Stimulated activated CD4-positive, alpha-beta T cell treated with anti-CD3 and anti-CD28 coated beads, Interleukin-4, amount 100 ng/mL, for 1 hour (primary cell): ENCODE measurements around the gene CPLANE2.

Experiments used
- DNase-seq: peaks from one replicate; pipeline ENCODE4 v3.0.0-alpha.2; 2020

The CPLANE2 gene

DNA sequence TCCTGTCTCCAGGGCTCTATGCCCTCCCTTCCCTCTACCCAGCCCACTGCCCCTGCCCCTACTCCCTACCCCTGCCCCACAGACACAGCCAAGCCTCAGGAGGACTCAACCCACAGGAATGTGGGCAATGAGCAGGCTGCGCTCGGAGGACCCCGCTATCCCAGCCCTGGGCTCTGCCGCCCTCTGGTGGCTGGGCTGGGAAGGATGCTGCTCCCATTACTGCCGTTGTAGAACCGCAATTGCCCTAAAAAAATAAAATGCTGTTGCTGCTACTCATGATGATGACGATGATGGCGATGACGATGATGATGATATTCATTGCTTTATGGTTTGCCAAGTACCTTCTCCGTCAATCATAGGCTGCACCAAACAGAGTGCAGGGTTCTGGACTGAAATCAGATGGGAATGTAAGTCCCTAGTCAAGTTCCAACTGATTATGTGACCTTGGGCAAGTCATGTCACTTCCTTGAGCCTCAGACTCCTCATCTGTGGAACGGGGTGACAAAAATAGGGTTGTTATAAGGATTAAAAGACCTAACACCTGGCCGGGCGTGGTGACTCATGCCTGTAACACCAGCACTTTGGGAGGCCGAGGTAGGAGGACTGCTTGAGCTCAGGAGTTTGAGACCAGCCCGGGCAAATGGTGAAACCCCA, 49.1 kb downstream of the CPLANE2 start:
- peak; percentile 81 for DNase-seq

DNA sequence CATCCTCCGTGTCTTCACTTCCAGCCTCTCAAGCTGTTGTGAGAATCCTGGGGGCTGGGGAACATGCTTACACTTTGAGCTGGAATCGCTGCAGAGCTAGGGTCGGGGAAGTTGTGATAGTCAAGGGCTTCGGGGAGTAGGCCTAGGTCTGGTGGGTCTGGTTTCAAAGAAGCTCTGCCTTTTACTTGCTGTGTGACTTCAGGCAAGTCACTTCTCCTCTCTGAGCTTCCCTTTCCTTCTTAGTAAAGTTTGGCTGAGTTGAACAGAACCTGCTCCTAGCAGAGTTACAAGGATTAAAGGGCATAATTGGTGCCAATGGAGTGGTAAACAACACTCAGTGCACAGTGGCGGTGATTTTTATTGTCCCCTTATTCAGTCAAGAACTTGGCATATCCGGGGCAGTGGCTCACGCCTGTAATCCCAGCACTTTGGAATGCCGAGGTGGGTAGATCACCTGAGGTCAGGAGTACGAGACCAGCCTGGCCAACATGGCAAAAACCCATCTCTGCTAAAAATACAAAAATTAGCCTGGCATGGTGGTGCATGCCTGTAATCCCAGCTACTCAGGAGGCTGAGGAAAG, 50.2 kb downstream of the CPLANE2 start:
- no peak for DNase-seq

DNA sequence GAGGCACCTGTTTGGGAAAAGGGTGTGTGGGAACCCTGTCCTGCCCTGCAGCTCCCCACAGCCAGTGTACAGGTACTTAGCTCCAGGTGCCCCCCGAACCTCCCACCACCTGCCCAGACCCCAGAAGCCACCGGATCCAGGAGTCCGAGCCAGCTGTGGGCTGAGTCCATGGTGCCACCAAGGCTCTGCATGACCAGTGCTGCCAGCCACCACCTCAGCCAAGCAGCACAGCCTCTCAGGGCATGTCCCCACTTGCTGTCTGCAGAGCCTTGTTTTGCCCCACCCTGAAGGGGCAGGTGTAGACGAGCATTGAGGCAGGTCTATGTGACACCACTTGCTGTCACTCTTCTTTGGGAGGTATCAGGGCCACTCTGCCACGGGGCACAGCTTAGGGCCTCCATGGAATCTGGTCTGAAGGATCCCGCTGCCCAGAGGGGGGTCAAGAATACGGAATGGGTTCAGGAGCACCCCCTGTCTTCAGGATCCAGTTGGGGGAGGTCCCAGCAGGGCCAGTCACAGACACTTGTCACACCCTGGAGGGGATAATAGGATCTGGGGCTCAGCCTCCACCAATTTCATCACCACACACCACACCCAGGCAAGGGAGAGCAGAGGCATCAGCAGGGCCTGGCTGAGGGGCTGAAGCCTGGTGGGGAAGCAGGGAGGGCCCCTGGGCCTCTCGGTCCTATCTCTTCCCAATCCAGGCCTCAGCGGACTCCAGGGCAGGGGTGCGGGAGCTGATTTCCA, 52.3 kb downstream of the CPLANE2 start:
- no peak for DNase-seq

DNA sequence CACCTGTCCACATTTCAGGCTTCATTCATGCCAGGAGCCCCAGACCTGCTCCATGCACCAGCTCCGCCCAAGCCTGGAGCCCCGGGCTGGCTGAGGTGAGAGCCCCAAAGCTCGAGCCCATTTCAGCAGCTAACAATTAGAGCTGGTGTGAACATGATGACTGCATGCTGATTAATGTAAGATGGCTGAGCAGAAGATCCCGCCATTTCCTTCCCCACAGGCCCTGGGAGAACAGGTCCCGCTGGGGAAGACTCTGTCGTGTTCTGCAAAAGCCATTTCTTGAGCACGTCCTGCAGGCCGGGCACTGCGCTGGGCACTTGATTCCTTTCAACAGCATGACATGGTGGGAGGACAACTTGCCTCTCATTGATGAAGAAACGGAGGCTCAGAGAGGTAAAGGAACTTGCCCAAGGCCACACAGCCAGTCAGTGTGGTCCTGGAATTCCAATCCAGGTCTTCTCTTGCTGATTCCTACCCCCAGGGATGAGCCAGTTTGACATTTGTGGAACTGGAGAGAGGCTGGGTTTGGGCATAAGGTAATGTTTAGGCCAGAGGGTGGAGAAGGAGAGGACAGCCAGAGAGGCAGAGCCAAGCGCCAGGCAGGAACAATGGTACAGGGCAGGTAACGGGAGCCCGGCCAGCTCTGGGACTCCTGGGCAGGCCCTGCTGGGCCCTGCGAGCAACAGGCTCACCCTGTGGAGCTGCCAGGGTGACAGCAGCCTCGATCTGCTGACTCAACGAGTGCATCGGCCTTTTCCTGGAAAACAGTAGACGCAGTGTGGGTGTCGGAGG, 53.0 kb downstream of the CPLANE2 start:
- DNase-seq = no peak

DNA sequence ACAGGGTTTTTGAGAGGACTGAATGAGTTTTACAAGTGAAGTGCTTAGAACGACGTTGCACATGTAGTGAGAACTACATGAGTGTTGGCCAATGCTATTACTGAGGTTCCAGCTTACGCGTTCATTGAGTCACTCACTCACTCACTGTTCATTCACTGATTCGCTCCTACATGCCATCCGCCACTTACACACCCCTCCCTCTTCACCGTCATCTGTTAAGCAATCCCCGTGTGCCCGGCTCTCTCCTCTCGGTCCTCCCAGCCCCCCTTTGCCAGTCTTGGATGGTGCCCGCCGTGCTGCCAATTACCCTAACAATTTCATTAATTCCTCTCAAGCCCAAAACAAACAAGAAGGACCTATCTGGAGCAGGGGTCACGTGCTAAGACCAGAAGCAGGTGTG, 53.8 kb downstream of the CPLANE2 start:
- DNase-seq = no peak

DNA sequence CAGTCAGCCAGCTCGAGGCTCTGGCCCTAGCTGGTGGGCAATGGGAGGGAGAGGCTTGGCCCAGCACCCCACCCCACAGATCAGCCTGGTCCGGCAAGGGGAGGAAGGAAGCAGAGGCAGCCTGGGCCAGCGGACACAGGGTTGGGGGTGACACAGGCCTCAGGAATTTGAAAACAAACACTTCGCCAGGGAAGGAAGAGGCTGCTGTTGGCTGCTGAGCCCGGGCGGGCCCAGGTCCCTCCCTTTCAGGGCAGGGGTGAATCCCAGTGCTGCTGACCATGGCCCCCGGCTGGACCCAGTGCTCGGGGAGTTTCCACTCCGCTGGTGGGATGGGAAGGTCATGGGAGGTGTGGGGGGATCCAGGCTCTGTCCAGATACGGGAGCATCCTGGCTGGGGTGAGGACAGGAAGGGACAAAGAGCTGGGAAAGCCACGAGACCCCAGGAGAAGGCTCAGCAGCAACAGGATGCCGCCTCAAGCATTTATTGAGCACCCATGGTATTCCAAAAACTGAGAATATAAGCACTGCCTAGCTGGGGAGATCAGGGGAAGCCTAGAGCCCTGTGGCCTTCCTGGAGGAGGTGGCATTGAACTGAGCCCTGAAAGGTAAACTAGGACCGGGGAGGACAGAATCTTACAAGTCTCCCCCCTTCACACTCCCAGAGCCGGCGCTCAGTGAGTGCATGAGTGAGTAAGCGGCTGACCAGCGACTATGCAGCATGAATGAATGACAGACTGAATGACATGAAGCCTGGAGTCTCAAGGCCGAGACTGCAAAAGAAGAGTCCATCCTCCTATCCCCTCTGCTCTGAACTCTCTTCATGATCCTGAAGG, 54.9 kb downstream of the CPLANE2 start:
- DNase-seq = no peak
